HEK293 (cell line): Measurements from ENCODE around the gene AASDH.

Experiments
- CTCF ChIA-PET: fragments of 350-600 bp; formaldehyde crosslinking; extraction: SDS; loops from one replicate; lab custom pipeline; 2021; ENCODE audit warnings: antibody characterized with exemption; lab: Yijun Ruan, JAX
- POLR2A ChIA-PET: fragments of 300-600 bp; formaldehyde crosslinking; extraction: SDS; loops from one replicate; lab custom pipeline; 2020; ENCODE audit warnings: antibody characterized with exemption, inconsistent platforms; lab: Yijun Ruan, JAX
- H3K27ac ChIP-seq: fragments of 200-500 bp; sonication (Bioruptor generic); 2 replicates; pipeline ENCODE4 v1.5.1; 2014; ENCODE audit warnings: low read depth, low read length, control low read depth, inconsistent platforms; ENCODE audit errors: extremely low read depth
- H3K36me3 ChIP-seq, 2 experiments: fragments of 200-500 bp in 1 of 2; sonication (Bioruptor generic) in 1 of 2; 1 replicate in 1 of 2; 2 replicates in 1 of 2; pipeline ENCODE4 v1.5.1; 2014 to 2017; ENCODE audit warnings: inconsistent platforms in 2 of 2, low read length in 2 of 2; ENCODE audit not compliant: control insufficient read depth in 2 of 2, insufficient read depth in 1 of 2
- H3K4me1 ChIP-seq: fragments of 200-500 bp; sonication (Bioruptor generic); 2 replicates; pipeline ENCODE4 v1.5.1; 2014; ENCODE audit warnings: mild to moderate bottlenecking, low read length, inconsistent platforms; ENCODE audit not compliant: control insufficient read depth, insufficient read depth
- H3K4me3 ChIP-seq: 2 replicates; pipeline ENCODE4 v1.5.1; 2011; ENCODE audit warnings: low read depth, mild to moderate bottlenecking, control low read depth, low read length, moderate library complexity
- H3K9me3 ChIP-seq: fragments of 200-500 bp; sonication (Bioruptor generic); 2 replicates; pipeline ENCODE4 v1.5.1; 2014; ENCODE audit warnings: low read depth, low read length, inconsistent platforms; ENCODE audit not compliant: control insufficient read depth, insufficient read depth
- BCL11B ChIP-seq: fragments of 450-650 bp; formaldehyde crosslinking; IDR thresholded peaks from 2 replicates; pipeline ENCODE4 v1.5.1; 2016; ENCODE audit warnings: low read depth, missing biosample characterization, missing genetic modification characterization
- IKZF3 ChIP-seq: fragments of 450-650 bp; IDR thresholded peaks from 2 replicates; pipeline ENCODE4 v1.5.0; 2018; ENCODE audit warnings: missing biosample characterization, mild to moderate bottlenecking, missing genetic modification characterization, moderate library complexity
- KLF8 ChIP-seq: fragments of 450-650 bp; formaldehyde crosslinking; IDR thresholded peaks from 2 replicates; pipeline ENCODE4 v1.5.1; 2016; ENCODE audit warnings: missing biosample characterization, missing genetic modification characterization
- PRDM2 ChIP-seq: fragments of 450-650 bp; formaldehyde crosslinking; IDR thresholded peaks from 2 replicates; pipeline ENCODE4 v1.5.1; 2016; ENCODE audit warnings: missing biosample characterization, missing genetic modification characterization, borderline replicate concordance
- SALL2 ChIP-seq: fragments of 450-650 bp; formaldehyde crosslinking; IDR thresholded peaks from 2 replicates; pipeline ENCODE4 v1.5.0; 2017; ENCODE audit warnings: missing biosample characterization, mild to moderate bottlenecking, missing genetic modification characterization, borderline replicate concordance
- SP7 ChIP-seq: fragments of 450-650 bp; formaldehyde crosslinking; IDR thresholded peaks from 2 replicates; pipeline ENCODE4 v1.5.1; 2016; ENCODE audit warnings: missing biosample characterization, missing genetic modification characterization
- YY2 ChIP-seq: fragments of 450-650 bp; formaldehyde crosslinking; IDR thresholded peaks from 2 replicates; pipeline ENCODE4 v1.5.1; 2016; ENCODE audit warnings: missing biosample characterization, missing genetic modification characterization
- ZBTB17 ChIP-seq: fragments of 450-650 bp; formaldehyde crosslinking; IDR thresholded peaks from 2 replicates; pipeline ENCODE4 v1.5.1; 2016; ENCODE audit warnings: missing biosample characterization, missing genetic modification characterization
- ZFP3 ChIP-seq: fragments of 450-650 bp; formaldehyde crosslinking; IDR thresholded peaks from 2 replicates; pipeline ENCODE4 v1.5.1; 2016; ENCODE audit warnings: low read depth, missing biosample characterization, missing genetic modification characterization
- ZNF114 ChIP-seq: fragments of 450-650 bp; formaldehyde crosslinking; IDR thresholded peaks from 2 replicates; pipeline ENCODE4 v1.5.0; 2017; ENCODE audit warnings: missing biosample characterization, missing genetic modification characterization
- ZNF121 ChIP-seq: fragments of 450-650 bp; formaldehyde crosslinking; IDR thresholded peaks from 2 replicates; pipeline ENCODE4 v1.5.1; 2016; ENCODE audit warnings: missing biosample characterization, missing genetic modification characterization
- ZNF280C ChIP-seq: fragments of 450-650 bp; formaldehyde crosslinking; IDR thresholded peaks from 2 replicates; pipeline ENCODE4 v1.5.1; 2016; ENCODE audit warnings: missing biosample characterization, missing genetic modification characterization
- ZNF354C ChIP-seq: fragments of 450-650 bp; formaldehyde crosslinking; IDR thresholded peaks from 2 replicates; pipeline ENCODE4 v1.5.1; 2016; ENCODE audit warnings: missing biosample characterization, missing genetic modification characterization, low read depth, borderline replicate concordance
- ZNF423 ChIP-seq: fragments of 450-650 bp; formaldehyde crosslinking; IDR thresholded peaks from 2 replicates; pipeline ENCODE4 v1.5.1; 2016; ENCODE audit warnings: missing biosample characterization, missing genetic modification characterization
- ZNF549 ChIP-seq: fragments of 450-650 bp; IDR thresholded peaks from 2 replicates; pipeline ENCODE4 v1.5.1; 2018; ENCODE audit warnings: missing biosample characterization, missing genetic modification characterization, mild to moderate bottlenecking, inconsistent platforms, moderate library complexity
- ZNF621 ChIP-seq: fragments of 450-650 bp; formaldehyde crosslinking; IDR thresholded peaks from 2 replicates; pipeline ENCODE4 v1.5.1; 2017; ENCODE audit warnings: missing biosample characterization, missing genetic modification characterization
- ZNF626 ChIP-seq: fragments of 450-650 bp; sonication (Bioruptor Pico); formaldehyde crosslinking; IDR thresholded peaks from 2 replicates; pipeline ENCODE4 v1.5.1; 2018; ENCODE audit warnings: missing biosample characterization, missing genetic modification characterization, inconsistent platforms
- ZNF785 ChIP-seq: fragments of 450-650 bp; formaldehyde crosslinking; IDR thresholded peaks from 2 replicates; pipeline ENCODE4 v1.5.1; 2016; ENCODE audit warnings: missing biosample characterization, missing genetic modification characterization
- ZNF792 ChIP-seq: fragments of 450-650 bp; formaldehyde crosslinking; IDR thresholded peaks from 2 replicates; pipeline ENCODE4 v1.5.1; 2016; ENCODE audit warnings: missing biosample characterization, missing genetic modification characterization
- ZSCAN16 ChIP-seq: fragments of 450-650 bp; formaldehyde crosslinking; IDR thresholded peaks from 2 replicates; pipeline ENCODE4 v1.5.1; 2016; ENCODE audit warnings: missing biosample characterization, missing genetic modification characterization
- ZSCAN5A ChIP-seq: fragments of 450-650 bp; formaldehyde crosslinking; IDR thresholded peaks from 2 replicates; pipeline ENCODE4 v1.5.1; 2016; ENCODE audit warnings: missing biosample characterization, missing genetic modification characterization
- TF ChIP-seq, protein P1 (sequence below): fragments of 450-650 bp; formaldehyde crosslinking; optimal IDR thresholded peaks from 2 replicates; pipeline ENCODE3; 2016; ENCODE audit warnings: missing biosample characterization, mild to moderate bottlenecking, missing genetic modification characterization

AASDH gene, protein sequence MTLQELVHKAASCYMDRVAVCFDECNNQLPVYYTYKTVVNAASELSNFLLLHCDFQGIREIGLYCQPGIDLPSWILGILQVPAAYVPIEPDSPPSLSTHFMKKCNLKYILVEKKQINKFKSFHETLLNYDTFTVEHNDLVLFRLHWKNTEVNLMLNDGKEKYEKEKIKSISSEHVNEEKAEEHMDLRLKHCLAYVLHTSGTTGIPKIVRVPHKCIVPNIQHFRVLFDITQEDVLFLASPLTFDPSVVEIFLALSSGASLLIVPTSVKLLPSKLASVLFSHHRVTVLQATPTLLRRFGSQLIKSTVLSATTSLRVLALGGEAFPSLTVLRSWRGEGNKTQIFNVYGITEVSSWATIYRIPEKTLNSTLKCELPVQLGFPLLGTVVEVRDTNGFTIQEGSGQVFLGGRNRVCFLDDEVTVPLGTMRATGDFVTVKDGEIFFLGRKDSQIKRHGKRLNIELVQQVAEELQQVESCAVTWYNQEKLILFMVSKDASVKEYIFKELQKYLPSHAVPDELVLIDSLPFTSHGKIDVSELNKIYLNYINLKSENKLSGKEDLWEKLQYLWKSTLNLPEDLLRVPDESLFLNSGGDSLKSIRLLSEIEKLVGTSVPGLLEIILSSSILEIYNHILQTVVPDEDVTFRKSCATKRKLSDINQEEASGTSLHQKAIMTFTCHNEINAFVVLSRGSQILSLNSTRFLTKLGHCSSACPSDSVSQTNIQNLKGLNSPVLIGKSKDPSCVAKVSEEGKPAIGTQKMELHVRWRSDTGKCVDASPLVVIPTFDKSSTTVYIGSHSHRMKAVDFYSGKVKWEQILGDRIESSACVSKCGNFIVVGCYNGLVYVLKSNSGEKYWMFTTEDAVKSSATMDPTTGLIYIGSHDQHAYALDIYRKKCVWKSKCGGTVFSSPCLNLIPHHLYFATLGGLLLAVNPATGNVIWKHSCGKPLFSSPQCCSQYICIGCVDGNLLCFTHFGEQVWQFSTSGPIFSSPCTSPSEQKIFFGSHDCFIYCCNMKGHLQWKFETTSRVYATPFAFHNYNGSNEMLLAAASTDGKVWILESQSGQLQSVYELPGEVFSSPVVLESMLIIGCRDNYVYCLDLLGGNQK

GRCh38 chr4:56387023-56388001 lies at the start of gene AASDH:
Gene AASDH (minus strand): TSS chr4:56387491. CDS start chr4:56384299, 3,192 bp downstream.
- H3K27ac ChIP-seq, result peak within 1 kb of the TSS; percentile 74
- CTCF ChIA-PET, result no interaction called here
- POLR2A ChIA-PET, result interaction anchor here (0.6 to 3.0 kb wide), 19 partner anchors 8 to 705 kb away, joined by 3 to 52 read pairs (median 4); partner anchors contain the start of genes CEP135, NOA1, PAICS and PPAT
- TF ChIP-seq PRDM2 (tag by site-specific recombination), result no peak
- TF ChIP-seq ZNF626 (tag by site-specific recombination), result no peak
- peak; percentile 92 for TF ChIP-seq ZBTB17
- no peak for TF ChIP-seq ZNF549 (tag by site-specific recombination)
- TF ChIP-seq, protein P1, sequence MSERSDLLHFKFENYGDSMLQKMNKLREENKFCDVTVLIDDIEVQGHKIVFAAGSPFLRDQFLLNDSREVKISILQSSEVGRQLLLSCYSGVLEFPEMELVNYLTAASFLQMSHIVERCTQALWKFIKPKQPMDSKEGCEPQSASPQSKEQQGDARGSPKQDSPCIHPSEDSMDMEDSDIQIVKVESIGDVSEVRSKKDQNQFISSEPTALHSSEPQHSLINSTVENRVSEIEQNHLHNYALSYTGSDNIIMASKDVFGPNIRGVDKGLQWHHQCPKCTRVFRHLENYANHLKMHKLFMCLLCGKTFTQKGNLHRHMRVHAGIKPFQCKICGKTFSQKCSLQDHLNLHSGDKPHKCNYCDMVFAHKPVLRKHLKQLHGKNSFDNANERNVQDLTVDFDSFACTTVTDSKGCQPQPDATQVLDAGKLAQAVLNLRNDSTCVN (tag by site-specific recombination), result peak; percentile 45
- TF ChIP-seq BCL11B (tag by site-specific recombination), result no peak
- TF ChIP-seq IKZF3 (tag by site-specific recombination), result no peak
- TF ChIP-seq ZNF121 (tag by site-specific recombination), result no peak
- TF ChIP-seq ZNF423, result no peak
- 0 out of 2 replicates have a peak, but pooled peaks have one; percentile 60 for TF ChIP-seq ZSCAN5A (tag by site-specific recombination)
- no peak for TF ChIP-seq ZFP3 (tag by site-specific recombination)
- TF ChIP-seq ZSCAN16, result no peak
- TF ChIP-seq ZNF114, result no peak
- TF ChIP-seq SP7 (tag by site-specific recombination), result peak; percentile 73
- peak; percentile 67; the same call in 1 of the 2 replicates for TF ChIP-seq KLF8 (tag by site-specific recombination)
- TF ChIP-seq ZNF280C (tag by site-specific recombination), result no peak
- TF ChIP-seq YY2 (tag by site-specific recombination), result no peak
- no peak for TF ChIP-seq ZNF785 (tag by site-specific recombination)
- TF ChIP-seq SALL2 (tag by site-specific recombination), result no peak
- no peak for TF ChIP-seq ZNF621 (tag by site-specific recombination)
- TF ChIP-seq ZNF354C (tag by site-specific recombination), result no peak
- TF ChIP-seq ZNF792 (tag by site-specific recombination), result no peak

More at GRCh38 chr4:56387023-56388001, at the start of gene AASDH:
- Histone ChIP-seq H3K4me1 (no peaks in the 10 kb centered on the region), H3K9me3 (no peaks in the 10 kb centered on the region), H3K36me3 (peaks cover 0 to 12% of the 10 kb centered on the region in 2 experiments; a peak in 1 of 3 replicates), H3K4me3 (peak within 1 kb of the TSS; percentile 80)
